ENCODE measurements around the gene POFUT2. TPM values are rescaled to one million over a fixed set of nuclear protein-coding genes. Genes with fewer than 3 reads are reported as not detected.

Gene POFUT2
- total and polyA plus RNA-seq, 7 donors, result 2.5 to 31.3 (median 18.9) TPM

DNA sequence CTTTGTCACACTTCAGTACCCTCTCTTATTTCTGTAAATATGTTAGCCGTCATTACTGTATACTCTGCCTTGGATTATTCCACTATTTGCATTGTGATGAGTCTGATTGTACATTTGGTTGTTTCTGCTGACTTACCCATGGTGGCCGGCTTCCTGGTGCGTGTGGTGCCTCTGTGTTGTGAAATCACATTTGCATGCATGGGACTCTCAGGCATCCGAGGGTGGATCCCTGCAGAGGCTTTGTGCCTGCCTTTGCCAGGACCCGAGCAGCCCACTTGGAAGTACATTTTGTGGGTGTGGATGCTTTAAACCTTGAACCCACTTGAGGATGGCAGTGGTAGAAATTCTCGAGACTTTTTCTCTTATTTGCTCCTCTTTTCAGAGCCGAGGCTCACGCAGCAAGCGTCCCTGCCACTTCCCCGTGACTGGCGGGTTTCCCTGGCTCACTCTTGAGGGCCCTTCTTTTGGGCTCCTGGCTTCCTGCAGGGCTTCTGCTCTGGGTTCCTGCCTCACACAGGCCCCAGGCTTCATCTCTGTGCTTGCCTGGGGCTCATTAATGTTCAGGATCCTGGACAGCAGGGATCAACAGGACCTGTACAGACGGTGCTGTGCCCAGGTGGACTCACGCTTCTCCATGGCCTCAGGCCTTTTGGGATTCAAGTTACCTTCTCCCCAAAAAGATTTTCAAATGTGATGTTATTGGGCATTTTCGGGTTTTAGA lies 36.6 kb downstream of the POFUT2 start:
- Histone ChIP-seq H3K9me3 (no peaks in the 10 kb centered on the region), H3K36me3 (no peaks in the 10 kb centered on the region), H3K27ac (peak overlapping the region in 2 of 4 donors; percentile 72 to 78), H3K27me3 (peaks cover 0 to 21% (median 0%) of the 10 kb centered on the region in 3 donors), H3K4me3 (no peak overlapping the region), H3K4me1 (peaks cover 0 to 31% (median 21%) of the 10 kb centered on the region in 4 donors)
- WGBS, 2 donors, result 89 to 90% methylated on average over 14 of the region's 14 CpGs
- TF ChIP-seq EP300 (IDR thresholded peaks at IDR 0.05) (no peak), POLR2AphosphoS5 (IDR thresholded peaks at IDR 0.05) (no peak), POLR2A (IDR thresholded peaks at IDR 0.05) (no peak)
- DNase-seq, result no peak
- intact Hi-C loops (cut with DNase I), result no loop called here

DNA sequence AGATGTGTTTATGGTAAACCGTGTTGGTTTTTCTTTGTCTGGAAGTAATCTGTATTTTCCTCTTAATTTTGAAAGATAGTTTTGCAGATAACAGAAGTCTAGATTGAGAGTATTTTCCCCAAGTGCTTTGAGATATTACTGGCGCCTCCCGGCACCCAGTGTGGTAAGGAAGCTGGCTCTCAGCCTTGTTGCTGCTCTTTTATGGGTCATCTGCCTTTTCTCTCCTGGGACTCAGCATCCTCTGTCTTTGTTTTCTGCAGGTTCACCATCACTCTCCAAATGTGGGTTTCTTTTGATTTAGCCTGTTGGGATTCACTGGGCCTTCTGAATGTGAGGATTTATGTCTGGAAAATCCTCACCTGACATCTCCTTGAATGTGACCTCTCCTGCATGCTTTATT lies 37.4 kb downstream of the POFUT2 start:
- H3K27me3 ChIP-seq, result peaks cover 0 to 13% (median 0%) of the 10 kb centered on the region in 3 donors
- TF ChIP-seq POLR2A (IDR thresholded peaks at IDR 0.05) (no peak), POLR2AphosphoS5 (IDR thresholded peaks at IDR 0.05) (peak in 3 of 4 donors; percentile 34 to 64 (median 54)), EP300 (IDR thresholded peaks at IDR 0.05) (peak in 1 of 4 donors; percentile 24)

GRCh38 chr21:45249626-45250025 lies 38.1 kb downstream of the POFUT2 start:
- no peaks in the 10 kb centered on the region for H3K36me3 ChIP-seq
- peak overlapping the region in 3 of 4 donors; percentile 70 to 78 (median 72) for H3K27ac ChIP-seq
- intact Hi-C loops (cut with DNase I), result loop anchor here (10.0 kb wide), 1 partner anchor 85 kb away; no protein-coding TSS in a partner anchor
- peaks cover 0 to 31% (median 21%) of the 10 kb centered on the region in 4 donors for H3K4me1 ChIP-seq
- H3K27me3 ChIP-seq, result peaks cover 0 to 7% (median 0%) of the 10 kb centered on the region in 3 donors
- TF ChIP-seq POLR2A (IDR thresholded peaks at IDR 0.05) (no peak), POLR2AphosphoS5 (IDR thresholded peaks at IDR 0.05) (no peak), CTCF (IDR thresholded peaks at IDR 0.05) (no peak), EP300 (IDR thresholded peaks at IDR 0.05) (no peak)
- H3K9me3 ChIP-seq, result no peaks in the 10 kb centered on the region
- DNase-seq, result no peak
- no peak overlapping the region for H3K4me3 ChIP-seq
- WGBS, 2 donors, result 88 to 94% methylated on average over 6 of the region's 6 CpGs

More for the DNA sequence above, 37.4 kb downstream of the POFUT2 start:
- DNase-seq, result no peak
- Histone ChIP-seq H3K4me1 (peaks cover 0 to 31% (median 21%) of the 10 kb centered on the region in 4 donors), H3K36me3 (no peaks in the 10 kb centered on the region), H3K27ac (peak overlapping the region in 3 of 4 donors; percentile 70 to 78 (median 72)), H3K9me3 (no peaks in the 10 kb centered on the region), H3K4me3 (no peak overlapping the region)
- WGBS, 2 donors, result 85 to 89% methylated on average over 3 of the region's 3 CpGs
- intact Hi-C loops (cut with DNase I), result no loop called here

- Histone ChIP-seq H3K27me3 (no peaks in the 10 kb centered on the region), H3K4me1 (peaks cover 0 to 31% (median 21%) of the 10 kb centered on the region in 4 donors), H3K36me3 (no peaks in the 10 kb centered on the region), H3K9me3 (peaks cover 0 to 4% (median 0%) of the 10 kb centered on the region in 4 donors), H3K27ac (peak overlapping the region in 3 of 4 donors; percentile 70 to 78 (median 72)), H3K4me3 (peak overlapping the region in 2 of 4 donors; percentile 29 to 37)
- peak; percentile 91 for DNase-seq
- TF ChIP-seq EP300 (IDR thresholded peaks at IDR 0.05), result no peak
- peak in 1 of 4 donors; percentile 35 for TF ChIP-seq POLR2AphosphoS5 (IDR thresholded peaks at IDR 0.05)
- no peak for TF ChIP-seq POLR2A (IDR thresholded peaks at IDR 0.05)
- no peak for TF ChIP-seq CTCF (IDR thresholded peaks at IDR 0.05)
- intact Hi-C loops (cut with DNase I), result loop anchor here (10.0 kb wide), 1 partner anchor 84 kb away; no protein-coding TSS in a partner anchor
- 34 to 50% methylated on average over 14 of the region's 14 CpGs for WGBS, 2 donors
Measured at GRCh38 chr21:45248893-45249381, 38.8 kb downstream of the POFUT2 start.

GRCh38 chr21:45248301-45248892 lies 39.3 kb downstream of the POFUT2 start:
- TF ChIP-seq EP300 (IDR thresholded peaks at IDR 0.05) (no peak), POLR2A (IDR thresholded peaks at IDR 0.05) (no peak), CTCF (IDR thresholded peaks at IDR 0.05) (no peak), POLR2AphosphoS5 (IDR thresholded peaks at IDR 0.05) (no peak)
- Histone ChIP-seq H3K27me3 (no peaks in the 10 kb centered on the region), H3K4me3 (peak overlapping the region in 2 of 4 donors; percentile 29 to 37), H3K27ac (peak overlapping the region in 3 of 4 donors; percentile 70 to 78 (median 72)), H3K9me3 (peaks cover 0 to 5% (median under 1%) of the 10 kb centered on the region in 4 donors), H3K36me3 (no peaks in the 10 kb centered on the region), H3K4me1 (peaks cover 0 to 31% (median 21%) of the 10 kb centered on the region in 4 donors)
- WGBS, 2 donors, result 35 to 52% methylated on average over 13 of the region's 13 CpGs
- intact Hi-C loops (cut with DNase I), result loop anchor here (10.0 kb wide), 1 partner anchor 84 kb away; no protein-coding TSS in a partner anchor
- no peak for DNase-seq

Data from sigmoid colon (tissue), 7 donors.